ENCODE data around the gene ARHGAP25.

Gene ARHGAP25

GRCh38 chr2:68743531-68743930 lies 8.9 kb downstream of the ARHGAP25 start:
- DNase-seq = no peak

GRCh38 chr2:68744366-68744912 lies 9.8 kb downstream of the ARHGAP25 start:
- DNase-seq = no peak

GRCh38 chr2:68745006-68745405 lies 10.4 kb downstream of the ARHGAP25 start:
- DNase-seq = no peak

GRCh38 chr2:68746408-68746807 lies 11.8 kb downstream of the ARHGAP25 start:
- DNase-seq = no peak

- DNase-seq = no peak
These were observed 12.8 kb downstream of the ARHGAP25 start for GRCh38 chr2:68747413-68747812.

GRCh38 chr2:68747900-68748299 lies 13.3 kb downstream of the ARHGAP25 start:
- no peak for DNase-seq

GRCh38 chr2:68748568-68748967 lies 14.0 kb downstream of the ARHGAP25 start:
- no peak for DNase-seq

GRCh38 chr2:68749345-68749744 lies 14.7 kb downstream of the ARHGAP25 start:
- no peak for DNase-seq

GRCh38 chr2:68750592-68751396 lies 16.2 kb downstream of the ARHGAP25 start:
- DNase-seq = no peak

GRCh38 chr2:68751397-68752339 lies 17.1 kb downstream of the ARHGAP25 start:
- peak; percentile 34 to 75 for DNase-seq

GRCh38 chr2:68753318-68753717 lies 18.7 kb downstream of the ARHGAP25 start:
- DNase-seq = no peak

- DNase-seq = no peak
These were observed 20.5 kb downstream of the ARHGAP25 start for GRCh38 chr2:68755071-68755470.

GRCh38 chr2:68756178-68756577 lies 21.6 kb downstream of the ARHGAP25 start:
- DNase-seq = no peak

- DNase-seq = no peak
These were observed 22.5 kb downstream of the ARHGAP25 start for GRCh38 chr2:68757081-68757480.

- DNase-seq = no peak
These were observed 27.5 kb downstream of the ARHGAP25 start for GRCh38 chr2:68762100-68762499.

- DNase-seq = no peak
These were observed 28.1 kb downstream of the ARHGAP25 start for GRCh38 chr2:68762665-68763064.

- DNase-seq = no peak
These were observed 29.6 kb downstream of the ARHGAP25 start for GRCh38 chr2:68764041-68764805.

GRCh38 chr2:68764806-68765311 lies 30.2 kb downstream of the ARHGAP25 start:
- no peak for DNase-seq

- DNase-seq = no peak
These were observed 31.2 kb downstream of the ARHGAP25 start for GRCh38 chr2:68765739-68766375.

GRCh38 chr2:68766376-68766845 lies 31.8 kb downstream of the ARHGAP25 start:
- no peak for DNase-seq

- no peak for DNase-seq
These were observed 32.7 kb downstream of the ARHGAP25 start for GRCh38 chr2:68767031-68767961.
